ENCODE results near the gene CANT1.

CANT1 gene

GRCh38 chr17:79009397-79010303 lies at the start of gene CANT1:
Gene CANT1 (minus strand): TSS chr17:79009764. CDS start chr17:78997622, 12,142 bp downstream.
- DNase-seq, result peak; percentile 86

- no peak for DNase-seq
Measured at GRCh38 chr17:79057737-79058385, 48.3 kb upstream of the CANT1 start.

- DNase-seq, result no peak
Measured at GRCh38 chr17:79055197-79055596, 45.6 kb upstream of the CANT1 start.

GRCh38 chr17:79054200-79054960 lies 44.8 kb upstream of the CANT1 start:
- DNase-seq, result no peak

GRCh38 chr17:79053251-79053925 lies 43.8 kb upstream of the CANT1 start:
- no peak for DNase-seq

- no peak for DNase-seq
Measured at GRCh38 chr17:79052131-79052530, 42.6 kb upstream of the CANT1 start.

GRCh38 chr17:79051306-79051705 lies 41.7 kb upstream of the CANT1 start:
- DNase-seq, result no peak

- DNase-seq, result no peak
Measured at GRCh38 chr17:79050551-79050950, 41.0 kb upstream of the CANT1 start.

GRCh38 chr17:79049821-79050220 lies 40.3 kb upstream of the CANT1 start:
- no peak for DNase-seq

GRCh38 chr17:79048826-79049755 lies 39.5 kb upstream of the CANT1 start:
- no peak for DNase-seq

GRCh38 chr17:79047923-79048825 lies 38.6 kb upstream of the CANT1 start:
- no peak for DNase-seq

- no peak for DNase-seq
Measured at GRCh38 chr17:79047291-79047920, 37.8 kb upstream of the CANT1 start.

GRCh38 chr17:79046916-79047280 lies 37.3 kb upstream of the CANT1 start:
- no peak for DNase-seq

GRCh38 chr17:79046197-79046915 lies 36.8 kb upstream of the CANT1 start:
- DNase-seq, result no peak

- peak; percentile 56 for DNase-seq
Measured at GRCh38 chr17:79045842-79046196, 36.3 kb upstream of the CANT1 start.

GRCh38 chr17:79045001-79045729 lies 35.6 kb upstream of the CANT1 start:
- DNase-seq, result no peak

GRCh38 chr17:79044462-79044861 lies 34.9 kb upstream of the CANT1 start:
- no peak for DNase-seq

GRCh38 chr17:79043931-79044320 lies 34.4 kb upstream of the CANT1 start:
- no peak for DNase-seq
